ENCODE data around the gene TMEM233. TPM values are rescaled to one million over a fixed set of nuclear protein-coding genes. Genes with fewer than 3 reads are reported as not detected.
A peak's percentile ranks its signal among the peaks of the same experiment; 100 is the strongest.

The TMEM233 gene
- total RNA-seq, 4 donors from 2014 or later = 0.38 TPM; not detected in 3

- no peak overlapping the region for H3K4me3 ChIP-seq
- no peak overlapping the region for H3K27ac ChIP-seq
- no peaks in the 10 kb centered on the region for H3K27me3 ChIP-seq
- DNase-seq = no peak
- TF ChIP-seq CTCF (IDR thresholded peaks at IDR 0.05) (no peak), POLR2A (IDR thresholded peaks at IDR 0.05) (no peak)
- no peaks in the 10 kb centered on the region for H3K36me3 ChIP-seq
- H3K9me3 ChIP-seq = no peaks in the 10 kb centered on the region
- no peaks in the 10 kb centered on the region for H3K4me1 ChIP-seq
Measured at GRCh38 chr12:119660076-119660475, 66.5 kb downstream of the TMEM233 start.

- no peak overlapping the region for H3K4me3 ChIP-seq
- no peaks in the 10 kb centered on the region for H3K27me3 ChIP-seq
- TF ChIP-seq POLR2A (IDR thresholded peaks at IDR 0.05) (no peak), CTCF (IDR thresholded peaks at IDR 0.05) (no peak)
- peaks cover 0 to 2% (median 0%) of the 10 kb centered on the region in 4 donors for H3K4me1 ChIP-seq
- no peak for DNase-seq
- H3K27ac ChIP-seq = no peak overlapping the region
- no peaks in the 10 kb centered on the region for H3K9me3 ChIP-seq
- H3K36me3 ChIP-seq = no peaks in the 10 kb centered on the region
Measured at GRCh38 chr12:119661882-119662281, 68.3 kb downstream of the TMEM233 start.

GRCh38 chr12:119664642-119665041 lies 71.1 kb downstream of the TMEM233 start:
- Histone ChIP-seq H3K9me3 (no peaks in the 10 kb centered on the region), H3K4me1 (peaks cover 0 to 11% (median 2%) of the 10 kb centered on the region in 4 donors), H3K27ac (peak overlapping the region in 1 of 4 donors; percentile 40), H3K36me3 (no peaks in the 10 kb centered on the region), H3K27me3 (no peaks in the 10 kb centered on the region), H3K4me3 (no peak overlapping the region)
- peak in 1 of 3 donors; percentile 48 for DNase-seq
- TF ChIP-seq CTCF (IDR thresholded peaks at IDR 0.05) (no peak), POLR2A (IDR thresholded peaks at IDR 0.05) (no peak)

GRCh38 chr12:119665164-119665929 lies 71.8 kb downstream of the TMEM233 start:
- Histone ChIP-seq H3K27ac (peak overlapping the region in 1 of 4 donors; percentile 10), H3K4me3 (no peak overlapping the region), H3K36me3 (no peaks in the 10 kb centered on the region), H3K9me3 (no peaks in the 10 kb centered on the region), H3K27me3 (no peaks in the 10 kb centered on the region), H3K4me1 (peaks cover 0 to 15% (median 4%) of the 10 kb centered on the region in 4 donors)
- TF ChIP-seq CTCF (IDR thresholded peaks at IDR 0.05) = no peak
- no peak for TF ChIP-seq POLR2A (IDR thresholded peaks at IDR 0.05)
- DNase-seq = no peak

GRCh38 chr12:119666226-119666795 lies 72.7 kb downstream of the TMEM233 start:
- DNase-seq = no peak
- H3K27ac ChIP-seq = peak overlapping the region in 2 of 4 donors; percentile 55 to 99
- no peaks in the 10 kb centered on the region for H3K27me3 ChIP-seq
- no peaks in the 10 kb centered on the region for H3K9me3 ChIP-seq
- no peak for TF ChIP-seq POLR2A (IDR thresholded peaks at IDR 0.05)
- no peak for TF ChIP-seq CTCF (IDR thresholded peaks at IDR 0.05)
- H3K4me3 ChIP-seq = no peak overlapping the region
- peaks cover 0 to 20% (median 6%) of the 10 kb centered on the region in 4 donors for H3K4me1 ChIP-seq
- peaks cover 0 to 5% (median 0%) of the 10 kb centered on the region in 3 donors for H3K36me3 ChIP-seq

Data from Peyer's patch (tissue), 4 donors.